Testis (tissue), 2 donors: ENCODE data around the gene DYNLL2.

Source experiments
- CTCF ChIP-seq, 3 experiments: fragments of 450-650 bp in 2 of 3; fragments of 200-600 bp in 1 of 3; sonication (generic) in 1 of 3; IDR thresholded peaks; one replicate each; pipeline ENCODE4 v1.5.1; 2016 to 2019; ENCODE audit warnings: antibody characterized with exemption in 3 of 3, mild to moderate bottlenecking in 2 of 3, moderate library complexity in 1 of 3
- POLR2A ChIP-seq: fragments of 450-650 bp; IDR thresholded peaks from one replicate; pipeline ENCODE4 v1.6.1; 2017; ENCODE audit warnings: antibody characterized with exemption, mild to moderate bottlenecking, moderate library complexity

- no peak for TF ChIP-seq CTCF (IDR thresholded peaks at IDR 0.05)
- TF ChIP-seq POLR2A = no peak
These were observed 61.6 kb downstream of the DYNLL2 start for GRCh38 chr17:58144801-58145200.
